ENCODE results near the gene FGFR2.

GRCh38 chr10:121613456-121613855 is 15.2 kb upstream of the FGFR2 start:
- TF ChIP-seq CTCF (IDR thresholded peaks at IDR 0.05) (no peak), POLR2A (IDR thresholded peaks at IDR 0.05) (no peak), POLR2AphosphoS5 (IDR thresholded peaks at IDR 0.05) (no peak)

Data from breast epithelium (tissue), 3 donors.